Measurements from ENCODE around the gene ABCB9.

- TF ChIP-seq YY1 (IDR thresholded peaks at IDR 0.05; ENCODE audit: extremely low read depth, insufficient replicate concordance, low read depth, low read length) (no peak), CTCF (IDR thresholded peaks at IDR 0.05 in 2 of 3, conservative IDR thresholded peaks at IDR 0.05 in 1 of 3; ENCODE audit: borderline replicate concordance in 1 of 3, insufficient read depth in 1 of 3, low read depth in 2 of 3, low read length in 2 of 3) (no peak), EZH2 (IDR thresholded peaks at IDR 0.05) (no peak)
These were observed 18.5 kb upstream of the ABCB9 start for GRCh38 chr12:122984612-122985337.

Data from HCT116 (cell line).